ENCODE results near the gene PLXNB2.

PLXNB2 gene

GRCh38 chr22:50262460-50262911, 45.0 kb downstream of the PLXNB2 start:
- DNase-seq (ENCODE audit: low spot score): no peak

- DNase-seq (ENCODE audit: low spot score): no peak
Observed at GRCh38 chr22:50261615-50262459, 45.6 kb downstream of the PLXNB2 start, which contains the start of gene MAPK12. MAPK12 (minus strand) TSS chr22:50261683; CDS start chr22:50261509, 174 bp downstream.

GRCh38 chr22:50260801-50261614, 46.4 kb downstream of the PLXNB2 start:
- no peak for DNase-seq (ENCODE audit: low spot score)

- DNase-seq (ENCODE audit: low spot score): no peak
Observed at GRCh38 chr22:50260434-50260800, 47.0 kb downstream of the PLXNB2 start.

- no peak for DNase-seq (ENCODE audit: low spot score)
Observed at GRCh38 chr22:50259302-50259701, 48.1 kb downstream of the PLXNB2 start.

GRCh38 chr22:50258361-50259292, 48.8 kb downstream of the PLXNB2 start:
- DNase-seq (ENCODE audit: low spot score): no peak

- no peak for DNase-seq (ENCODE audit: low spot score)
Observed at GRCh38 chr22:50257451-50258360, 49.7 kb downstream of the PLXNB2 start.

- no peak for DNase-seq (ENCODE audit: low spot score)
Observed at GRCh38 chr22:50257041-50257440, 50.4 kb downstream of the PLXNB2 start.

- no peak for DNase-seq (ENCODE audit: low spot score)
Observed at GRCh38 chr22:50256258-50256862, 51.1 kb downstream of the PLXNB2 start.

GRCh38 chr22:50255607-50256006, 51.8 kb downstream of the PLXNB2 start:
- DNase-seq (ENCODE audit: low spot score): no peak

- no peak for DNase-seq (ENCODE audit: low spot score)
Observed at GRCh38 chr22:50255099-50255498, 52.3 kb downstream of the PLXNB2 start.

- no peak for DNase-seq (ENCODE audit: low spot score)
Observed at GRCh38 chr22:50253941-50254340, 53.5 kb downstream of the PLXNB2 start.

GRCh38 chr22:50253046-50253915, 54.2 kb downstream of the PLXNB2 start:
- no peak for DNase-seq (ENCODE audit: low spot score)

- DNase-seq (ENCODE audit: low spot score): peak; percentile 36
Observed at GRCh38 chr22:50252082-50253045, 55.1 kb downstream of the PLXNB2 start.

GRCh38 chr22:50251477-50252081, 55.9 kb downstream of the PLXNB2 start:
- DNase-seq (ENCODE audit: low spot score): no peak

GRCh38 chr22:50250555-50251476, 56.6 kb downstream of the PLXNB2 start, which contains the start of gene HDAC10:
HDAC10 (minus strand) TSS chr22:50251265; CDS start chr22:50251032, 233 bp downstream.
- DNase-seq (ENCODE audit: low spot score): peak; percentile 70

GRCh38 chr22:50250249-50250554, 57.2 kb downstream of the PLXNB2 start:
- DNase-seq (ENCODE audit: low spot score): no peak

All from hematopoietic multipotent progenitor cell treated with erythropoietin and hydrocortisone succinate and interleukin-3 and kit ligand, for 15 days (in vitro differentiated cells).